ENCODE results near the gene ITIH4. TPM values are rescaled to one million over a fixed set of nuclear protein-coding genes. Genes with fewer than 3 reads are reported as not detected.

The ITIH4 gene
- total RNA-seq, 2 donors from 2014 or later, result 50.6 to 51.4 TPM

DNA sequence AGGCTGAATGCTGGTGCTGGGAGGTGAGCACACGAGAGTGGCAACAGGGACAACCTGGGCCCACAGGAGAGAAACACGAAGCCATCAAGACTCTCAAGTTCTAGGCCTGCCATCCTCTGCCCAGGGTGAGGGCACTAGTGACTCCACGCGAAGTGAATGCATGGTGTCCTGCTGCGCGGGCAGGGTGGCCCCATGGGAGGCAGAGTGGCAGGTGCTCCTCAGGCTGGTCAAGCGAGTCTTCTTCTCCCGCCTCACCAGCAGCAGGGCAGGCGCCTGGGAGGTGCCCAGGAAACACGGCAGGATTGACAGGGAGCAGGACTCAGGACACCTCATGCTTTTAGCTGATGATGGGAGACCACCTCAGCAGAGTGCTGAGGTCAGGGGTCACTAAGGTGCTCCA lies 40.0 kb upstream of the ITIH4 start:
- Histone ChIP-seq H3K4me1 (ENCODE audit: control insufficient read depth in 1 of 2, low read depth in 2 of 2) (peaks cover 9 to 22% of the 10 kb centered on the region in 2 donors), H3K4me3 (no peak overlapping the region), H3K9me3 (no peaks in the 10 kb centered on the region), H3K36me3 (no peaks in the 10 kb centered on the region), H3K27me3 (replicated peaks; ENCODE audit: insufficient read depth) (no peaks in the 10 kb centered on the region), H3K27ac (no peak overlapping the region)
- TF ChIP-seq, protein P1, sequence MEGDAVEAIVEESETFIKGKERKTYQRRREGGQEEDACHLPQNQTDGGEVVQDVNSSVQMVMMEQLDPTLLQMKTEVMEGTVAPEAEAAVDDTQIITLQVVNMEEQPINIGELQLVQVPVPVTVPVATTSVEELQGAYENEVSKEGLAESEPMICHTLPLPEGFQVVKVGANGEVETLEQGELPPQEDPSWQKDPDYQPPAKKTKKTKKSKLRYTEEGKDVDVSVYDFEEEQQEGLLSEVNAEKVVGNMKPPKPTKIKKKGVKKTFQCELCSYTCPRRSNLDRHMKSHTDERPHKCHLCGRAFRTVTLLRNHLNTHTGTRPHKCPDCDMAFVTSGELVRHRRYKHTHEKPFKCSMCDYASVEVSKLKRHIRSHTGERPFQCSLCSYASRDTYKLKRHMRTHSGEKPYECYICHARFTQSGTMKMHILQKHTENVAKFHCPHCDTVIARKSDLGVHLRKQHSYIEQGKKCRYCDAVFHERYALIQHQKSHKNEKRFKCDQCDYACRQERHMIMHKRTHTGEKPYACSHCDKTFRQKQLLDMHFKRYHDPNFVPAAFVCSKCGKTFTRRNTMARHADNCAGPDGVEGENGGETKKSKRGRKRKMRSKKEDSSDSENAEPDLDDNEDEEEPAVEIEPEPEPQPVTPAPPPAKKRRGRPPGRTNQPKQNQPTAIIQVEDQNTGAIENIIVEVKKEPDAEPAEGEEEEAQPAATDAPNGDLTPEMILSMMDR (IDR thresholded peaks at IDR 0.05), result no peak
- ATAC-seq (ENCODE audit: insufficient number of reproducible peaks, low FRiP score, low read depth) (no peak), DNase-seq (ENCODE audit: low spot score) (no peak)

DNA sequence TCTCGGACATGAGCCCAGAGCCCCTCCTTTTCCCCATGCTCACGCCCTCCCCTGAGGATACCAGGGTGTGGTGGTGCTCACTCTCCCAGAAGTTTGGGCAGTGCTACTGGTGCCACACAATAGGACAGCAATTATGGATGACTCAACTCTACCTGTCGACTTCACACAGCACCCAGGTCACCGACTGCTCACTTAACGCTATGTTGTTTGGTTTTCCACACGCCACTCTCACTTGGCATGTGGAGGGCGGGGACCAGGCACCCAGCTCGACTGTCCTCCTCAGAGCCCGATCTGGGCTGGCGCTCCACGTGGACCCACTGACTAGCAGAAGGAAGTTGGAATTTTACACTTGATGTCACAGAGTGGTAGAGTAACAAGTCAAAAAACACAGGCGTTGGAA lies 36.0 kb upstream of the ITIH4 start:
- no peak overlapping the region for H3K27ac ChIP-seq
- H3K4me1 ChIP-seq (ENCODE audit: control insufficient read depth in 1 of 2, low read depth in 2 of 2), result no peaks in the 10 kb centered on the region
- H3K4me3 ChIP-seq, result no peak overlapping the region
- TF ChIP-seq, protein P1 (IDR thresholded peaks at IDR 0.05), result no peak
- DNase-seq (ENCODE audit: low spot score) (no peak), ATAC-seq (ENCODE audit: insufficient number of reproducible peaks, low FRiP score, low read depth) (no peak)
- H3K9me3 ChIP-seq, result no peaks in the 10 kb centered on the region
- H3K36me3 ChIP-seq, result no peaks in the 10 kb centered on the region
- H3K27me3 ChIP-seq (replicated peaks; ENCODE audit: insufficient read depth), result no peaks in the 10 kb centered on the region

DNA sequence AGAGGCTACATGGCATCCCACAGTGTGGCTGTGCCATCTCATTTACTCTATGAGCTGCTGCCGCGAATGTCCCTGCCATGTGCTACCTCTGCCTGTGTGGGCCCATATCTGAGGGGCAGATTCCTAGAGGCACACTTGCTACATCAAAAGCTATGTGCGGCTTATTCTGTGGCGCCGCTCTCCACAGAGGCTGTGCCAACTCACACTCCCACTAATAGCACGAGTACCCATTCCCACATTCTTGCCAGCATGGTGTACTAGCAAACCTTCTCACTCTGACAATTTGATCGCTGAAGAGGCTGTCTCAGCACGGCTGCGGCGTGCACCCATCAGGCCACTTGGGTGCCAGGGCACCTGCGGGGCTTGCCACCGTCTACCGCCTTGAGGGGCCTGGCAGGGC lies 35.5 kb upstream of the ITIH4 start:
- DNase-seq (ENCODE audit: low spot score) (no peak), ATAC-seq (ENCODE audit: insufficient number of reproducible peaks, low FRiP score, low read depth) (no peak)
- TF ChIP-seq, protein P1 (IDR thresholded peaks at IDR 0.05), result no peak
- Histone ChIP-seq H3K9me3 (no peaks in the 10 kb centered on the region), H3K4me1 (ENCODE audit: control insufficient read depth in 1 of 2, low read depth in 2 of 2) (no peaks in the 10 kb centered on the region), H3K4me3 (no peak overlapping the region), H3K27me3 (replicated peaks; ENCODE audit: insufficient read depth) (no peaks in the 10 kb centered on the region), H3K36me3 (peaks cover 2% of the 10 kb centered on the region), H3K27ac (no peak overlapping the region)

DNA sequence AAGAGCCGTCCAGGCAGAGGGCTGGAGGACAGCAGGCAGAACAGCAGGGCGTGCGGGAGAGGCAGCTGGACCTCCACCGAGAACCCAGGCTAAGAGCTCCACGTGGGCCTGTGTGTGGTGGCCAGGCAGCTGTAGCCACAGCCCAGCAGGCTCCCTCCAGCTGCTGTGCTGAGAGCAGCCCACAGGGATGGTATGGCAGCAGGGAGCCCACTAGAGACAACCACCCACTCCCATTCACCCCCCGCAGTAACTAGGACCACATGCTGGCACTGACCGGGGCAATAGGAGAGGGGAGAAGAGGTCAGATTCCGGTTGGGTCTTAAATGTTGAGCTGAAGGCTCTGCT lies 29.9 kb upstream of the ITIH4 start:
- Histone ChIP-seq H3K4me1 (ENCODE audit: control insufficient read depth in 1 of 2, low read depth in 2 of 2) (peaks cover 0 to 4% of the 10 kb centered on the region in 2 donors), H3K27me3 (replicated peaks; ENCODE audit: insufficient read depth) (no peaks in the 10 kb centered on the region), H3K36me3 (peaks cover 3% of the 10 kb centered on the region), H3K9me3 (no peaks in the 10 kb centered on the region), H3K27ac (no peak overlapping the region), H3K4me3 (no peak overlapping the region)
- ATAC-seq (ENCODE audit: insufficient number of reproducible peaks, low FRiP score, low read depth) (no peak), DNase-seq (ENCODE audit: low spot score) (no peak)
- TF ChIP-seq, protein P1 (IDR thresholded peaks at IDR 0.05), result no peak

DNA sequence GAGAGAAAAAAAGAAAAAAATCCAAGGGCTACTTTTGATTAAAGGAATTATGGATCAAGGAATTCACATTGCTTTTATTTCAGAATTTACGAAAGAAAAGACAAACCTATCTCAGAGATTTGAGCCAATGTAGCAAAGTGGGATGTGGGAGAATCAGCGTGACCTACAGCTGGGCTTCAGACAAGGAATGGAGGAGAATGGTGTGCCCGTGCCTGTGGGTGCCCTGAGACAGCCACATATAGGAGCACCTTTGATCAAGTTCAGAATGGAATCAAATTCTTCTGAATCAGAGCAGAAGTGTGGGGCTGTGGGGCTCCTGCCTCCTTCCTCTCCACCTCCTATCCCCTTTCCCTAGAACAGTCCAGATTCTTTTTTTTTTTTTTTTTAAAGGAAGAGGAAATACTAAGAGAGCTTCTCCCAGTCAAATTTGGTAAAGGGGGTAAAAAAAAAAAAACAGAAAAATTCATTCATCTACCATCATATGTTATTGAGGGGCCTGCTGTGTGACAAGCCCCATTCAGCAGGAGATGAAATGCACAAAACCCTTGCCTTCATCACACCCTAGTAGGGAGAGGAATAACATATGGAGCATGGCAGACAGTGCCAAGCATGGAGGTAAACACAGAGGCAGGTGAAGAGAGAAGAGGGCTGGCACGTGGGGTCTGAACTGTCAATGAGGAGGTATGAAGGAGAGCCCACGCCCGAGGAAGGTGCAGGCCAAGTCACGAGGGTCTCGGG lies 29.4 kb upstream of the ITIH4 start:
- H3K27me3 ChIP-seq (replicated peaks; ENCODE audit: insufficient read depth), result no peaks in the 10 kb centered on the region
- no peak overlapping the region for H3K4me3 ChIP-seq
- DNase-seq (ENCODE audit: low spot score), result no peak

More for the DNA sequence above, 29.4 kb upstream of the ITIH4 start:
- TF ChIP-seq, protein P1 (IDR thresholded peaks at IDR 0.05), result no peak
- H3K4me1 ChIP-seq (ENCODE audit: control insufficient read depth in 1 of 2, low read depth in 2 of 2), result peaks cover 0 to 4% of the 10 kb centered on the region in 2 donors
- H3K27ac ChIP-seq, result no peak overlapping the region
- peaks cover 3% of the 10 kb centered on the region for H3K36me3 ChIP-seq
- ATAC-seq (ENCODE audit: insufficient number of reproducible peaks, low FRiP score, low read depth), result no peak
- no peaks in the 10 kb centered on the region for H3K9me3 ChIP-seq

Data from thoracic aorta (tissue), 2 donors.